GM12878 (cell line): ENCODE results near the gene RAB40B. TPM values are rescaled to one million over a fixed set of nuclear protein-coding genes. Genes with fewer than 3 reads are reported as not detected.

Source experiments
- CHD4 ChIP-seq: fragments of 200-600 bp; sonication (generic); IDR thresholded peaks from 2 replicates; pipeline ENCODE4 v1.6.1; 2016; ENCODE audit warnings: mild to moderate bottlenecking
- DPF2 ChIP-seq: fragments of 450-650 bp; IDR thresholded peaks from 2 replicates; pipeline ENCODE4 v1.6.1; 2017; ENCODE audit warnings: mild to moderate bottlenecking
- EGR1 ChIP-seq, 2 experiments: IDR thresholded peaks; 1 replicate in 1 of 2; 2 replicates in 1 of 2; pipeline ENCODE4 v1.6.1; 2011 to 2012; ENCODE audit warnings: low read depth in 2 of 2, low read length in 2 of 2, borderline replicate concordance in 1 of 2, mild to moderate bottlenecking in 1 of 2, moderate library complexity in 1 of 2
- EZH2 ChIP-seq: IDR thresholded peaks from 2 replicates; pipeline ENCODE4 v1.6.1; 2012; ENCODE audit warnings: low read depth, mild to moderate bottlenecking, control low read depth, inconsistent platforms, low read length, borderline replicate concordance; ENCODE audit not compliant: control insufficient read depth
- HDGF ChIP-seq: fragments of 450-650 bp; IDR thresholded peaks from 2 replicates; pipeline ENCODE4 v1.6.1; 2016; ENCODE audit warnings: antibody characterized with exemption
- HSF1 ChIP-seq: fragments of 150-350 bp; IDR thresholded peaks from 2 replicates; pipeline ENCODE4 v1.6.1; 2014; ENCODE audit warnings: mild to moderate bottlenecking, low read depth, low read length
- KLF5 ChIP-seq: fragments of 450-650 bp; IDR thresholded peaks from 2 replicates; pipeline ENCODE4 v1.6.1; 2014; ENCODE audit warnings: mild to moderate bottlenecking; ENCODE audit not compliant: partially characterized antibody
- MYB ChIP-seq: fragments of 150-350 bp; IDR thresholded peaks from 2 replicates; pipeline ENCODE4 v1.6.1; 2014; ENCODE audit warnings: mild to moderate bottlenecking, low read depth, low read length, borderline replicate concordance
- MYC ChIP-seq: IDR thresholded peaks from 2 replicates; pipeline ENCODE4 v1.6.1; 2011; ENCODE audit warnings: mild to moderate bottlenecking, low read length, moderate library complexity, inconsistent platforms; ENCODE audit not compliant: insufficient read depth, insufficient replicate concordance, insufficient read length, severe bottlenecking
- NFYA ChIP-seq: IDR thresholded peaks from 2 replicates; pipeline ENCODE4 v1.6.1; 2011; ENCODE audit warnings: low read depth, mild to moderate bottlenecking, low read length, improper control_type of control experiment, borderline replicate concordance
- SIN3A ChIP-seq: IDR thresholded peaks from 2 replicates; pipeline ENCODE4 v1.6.1; 2012; ENCODE audit warnings: low read depth, low read length, improper control_type of control experiment
- ZSCAN29 ChIP-seq: fragments of 450-650 bp; IDR thresholded peaks from 2 replicates; pipeline ENCODE4 v1.6.1; 2017; ENCODE audit warnings: mild to moderate bottlenecking, moderate library complexity
- polyA plus RNA-seq, 11 experiments: library from polyadenylated mRNA; depleted of rRNA in 4 of 11; unstranded in 6 of 11; stranded (reverse) in 5 of 11; fragments of >200 nt; fragmentation: Nextera tagmentation in 4 of 11; fragmentation: Illumina TruSeq in 1 of 11; extraction: Ambion mirVana in 4 of 11; extraction: Trizol in 1 of 11; gene quantifications; 1 replicate in 1 of 11; 2 replicates in 10 of 11; pipeline versions ENCODE4 v1.2.1 to v1.2.3, GENCODE V29; 2011 to 2016; ENCODE audit warnings: inconsistent platforms in 2 of 11, missing spikeins in 2 of 11, low read depth in 1 of 11
- total RNA-seq, 4 experiments: library from RNA; depleted of rRNA in 3 of 4; stranded (reverse); fragments of >200 nt in 3 of 4; fragmentation: Illumina TruSeq in 1 of 4; extraction: Trizol in 1 of 4; gene quantifications; 2 replicates each; pipeline versions ENCODE4 v1.2.1 to v1.2.3, GENCODE V29; 2013 to 2021
- TF ChIP-seq, protein P1 (sequence below): fragments of 450-650 bp; formaldehyde crosslinking; IDR thresholded peaks from 2 replicates; pipeline ENCODE4 v1.5.0; 2022; ENCODE audit warnings: mild to moderate bottlenecking, missing genetic modification characterization
- TF ChIP-seq, protein P2 (sequence below): fragments of 450-650 bp; IDR thresholded peaks from 2 replicates; pipeline ENCODE4 v1.6.1; 2017; ENCODE audit warnings: antibody characterized with exemption, mild to moderate bottlenecking, moderate library complexity
- TF ChIP-seq, protein P3 (sequence below): IDR thresholded peaks from 2 replicates; pipeline ENCODE4 v1.6.1; 2012; ENCODE audit warnings: mild to moderate bottlenecking, low read depth, low read length

RAB40B gene
- total and polyA plus RNA-seq, 10 of the 15 experiments (the other 5 are each of a cell fraction or from before 2014, with no cell fraction given), result 0.06 to 2.8 (median 1.4) TPM

GRCh38 chr17:82648165-82648668 lies 50.3 kb downstream of the RAB40B start, which contains the start of gene WDR45B (continued):
- TF ChIP-seq, protein P1, sequence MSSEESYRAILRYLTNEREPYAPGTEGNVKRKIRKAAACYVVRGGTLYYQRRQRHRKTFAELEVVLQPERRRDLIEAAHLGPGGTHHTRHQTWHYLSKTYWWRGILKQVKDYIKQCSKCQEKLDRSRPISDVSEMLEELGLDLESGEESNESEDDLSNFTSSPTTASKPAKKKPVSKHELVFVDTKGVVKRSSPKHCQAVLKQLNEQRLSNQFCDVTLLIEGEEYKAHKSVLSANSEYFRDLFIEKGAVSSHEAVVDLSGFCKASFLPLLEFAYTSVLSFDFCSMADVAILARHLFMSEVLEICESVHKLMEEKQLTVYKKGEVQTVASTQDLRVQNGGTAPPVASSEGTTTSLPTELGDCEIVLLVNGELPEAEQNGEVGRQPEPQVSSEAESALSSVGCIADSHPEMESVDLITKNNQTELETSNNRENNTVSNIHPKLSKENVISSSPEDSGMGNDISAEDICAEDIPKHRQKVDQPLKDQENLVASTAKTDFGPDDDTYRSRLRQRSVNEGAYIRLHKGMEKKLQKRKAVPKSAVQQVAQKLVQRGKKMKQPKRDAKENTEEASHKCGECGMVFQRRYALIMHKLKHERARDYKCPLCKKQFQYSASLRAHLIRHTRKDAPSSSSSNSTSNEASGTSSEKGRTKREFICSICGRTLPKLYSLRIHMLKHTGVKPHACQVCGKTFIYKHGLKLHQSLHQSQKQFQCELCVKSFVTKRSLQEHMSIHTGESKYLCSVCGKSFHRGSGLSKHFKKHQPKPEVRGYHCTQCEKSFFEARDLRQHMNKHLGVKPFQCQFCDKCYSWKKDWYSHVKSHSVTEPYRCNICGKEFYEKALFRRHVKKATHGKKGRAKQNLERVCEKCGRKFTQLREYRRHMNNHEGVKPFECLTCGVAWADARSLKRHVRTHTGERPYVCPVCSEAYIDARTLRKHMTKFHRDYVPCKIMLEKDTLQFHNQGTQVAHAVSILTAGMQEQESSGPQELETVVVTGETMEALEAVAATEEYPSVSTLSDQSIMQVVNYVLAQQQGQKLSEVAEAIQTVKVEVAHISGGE (CRISPR knock-in tag), result no peak
- TF ChIP-seq SIN3A, result peak; percentile 78
- peak; percentile 70 to 99 for TF ChIP-seq EGR1 (IDR thresholded peaks at IDR 0.05; ENCODE audit: borderline replicate concordance in 1 of 2, low read depth in 2 of 2, low read length in 2 of 2)
- no peak for TF ChIP-seq ZSCAN29
- no peak for TF ChIP-seq KLF5
- TF ChIP-seq NFYA, result no peak
- TF ChIP-seq, protein P2, sequence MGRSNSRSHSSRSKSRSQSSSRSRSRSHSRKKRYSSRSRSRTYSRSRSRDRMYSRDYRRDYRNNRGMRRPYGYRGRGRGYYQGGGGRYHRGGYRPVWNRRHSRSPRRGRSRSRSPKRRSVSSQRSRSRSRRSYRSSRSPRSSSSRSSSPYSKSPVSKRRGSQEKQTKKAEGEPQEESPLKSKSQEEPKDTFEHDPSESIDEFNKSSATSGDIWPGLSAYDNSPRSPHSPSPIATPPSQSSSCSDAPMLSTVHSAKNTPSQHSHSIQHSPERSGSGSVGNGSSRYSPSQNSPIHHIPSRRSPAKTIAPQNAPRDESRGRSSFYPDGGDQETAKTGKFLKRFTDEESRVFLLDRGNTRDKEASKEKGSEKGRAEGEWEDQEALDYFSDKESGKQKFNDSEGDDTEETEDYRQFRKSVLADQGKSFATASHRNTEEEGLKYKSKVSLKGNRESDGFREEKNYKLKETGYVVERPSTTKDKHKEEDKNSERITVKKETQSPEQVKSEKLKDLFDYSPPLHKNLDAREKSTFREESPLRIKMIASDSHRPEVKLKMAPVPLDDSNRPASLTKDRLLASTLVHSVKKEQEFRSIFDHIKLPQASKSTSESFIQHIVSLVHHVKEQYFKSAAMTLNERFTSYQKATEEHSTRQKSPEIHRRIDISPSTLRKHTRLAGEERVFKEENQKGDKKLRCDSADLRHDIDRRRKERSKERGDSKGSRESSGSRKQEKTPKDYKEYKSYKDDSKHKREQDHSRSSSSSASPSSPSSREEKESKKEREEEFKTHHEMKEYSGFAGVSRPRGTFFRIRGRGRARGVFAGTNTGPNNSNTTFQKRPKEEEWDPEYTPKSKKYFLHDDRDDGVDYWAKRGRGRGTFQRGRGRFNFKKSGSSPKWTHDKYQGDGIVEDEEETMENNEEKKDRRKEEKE, result no peak
- TF ChIP-seq EZH2, result no peak
- TF ChIP-seq CHD4, result no peak
- TF ChIP-seq MYB, result no peak
- TF ChIP-seq HSF1, result no peak
- TF ChIP-seq, protein P3, sequence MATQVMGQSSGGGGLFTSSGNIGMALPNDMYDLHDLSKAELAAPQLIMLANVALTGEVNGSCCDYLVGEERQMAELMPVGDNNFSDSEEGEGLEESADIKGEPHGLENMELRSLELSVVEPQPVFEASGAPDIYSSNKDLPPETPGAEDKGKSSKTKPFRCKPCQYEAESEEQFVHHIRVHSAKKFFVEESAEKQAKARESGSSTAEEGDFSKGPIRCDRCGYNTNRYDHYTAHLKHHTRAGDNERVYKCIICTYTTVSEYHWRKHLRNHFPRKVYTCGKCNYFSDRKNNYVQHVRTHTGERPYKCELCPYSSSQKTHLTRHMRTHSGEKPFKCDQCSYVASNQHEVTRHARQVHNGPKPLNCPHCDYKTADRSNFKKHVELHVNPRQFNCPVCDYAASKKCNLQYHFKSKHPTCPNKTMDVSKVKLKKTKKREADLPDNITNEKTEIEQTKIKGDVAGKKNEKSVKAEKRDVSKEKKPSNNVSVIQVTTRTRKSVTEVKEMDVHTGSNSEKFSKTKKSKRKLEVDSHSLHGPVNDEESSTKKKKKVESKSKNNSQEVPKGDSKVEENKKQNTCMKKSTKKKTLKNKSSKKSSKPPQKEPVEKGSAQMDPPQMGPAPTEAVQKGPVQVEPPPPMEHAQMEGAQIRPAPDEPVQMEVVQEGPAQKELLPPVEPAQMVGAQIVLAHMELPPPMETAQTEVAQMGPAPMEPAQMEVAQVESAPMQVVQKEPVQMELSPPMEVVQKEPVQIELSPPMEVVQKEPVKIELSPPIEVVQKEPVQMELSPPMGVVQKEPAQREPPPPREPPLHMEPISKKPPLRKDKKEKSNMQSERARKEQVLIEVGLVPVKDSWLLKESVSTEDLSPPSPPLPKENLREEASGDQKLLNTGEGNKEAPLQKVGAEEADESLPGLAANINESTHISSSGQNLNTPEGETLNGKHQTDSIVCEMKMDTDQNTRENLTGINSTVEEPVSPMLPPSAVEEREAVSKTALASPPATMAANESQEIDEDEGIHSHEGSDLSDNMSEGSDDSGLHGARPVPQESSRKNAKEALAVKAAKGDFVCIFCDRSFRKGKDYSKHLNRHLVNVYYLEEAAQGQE, result no peak
- peak; percentile 78 for TF ChIP-seq DPF2
- TF ChIP-seq HDGF, result no peak
- TF ChIP-seq MYC, result peak; percentile 35
